Adrenal gland (tissue), 5 donors: ENCODE data around the gene TYRO3.
"Not testable (repeated sequence)": the region's sequence is repeated elsewhere in the genome, so short reads cannot be mapped to it uniquely, and the experiment has no call there.

Source experiments
- POLR2A ChIP-seq, 2 donors: fragments of 450-650 bp; IDR thresholded peaks; one replicate each; pipeline ENCODE4 v1.6.1; 2017; ENCODE audit warnings: antibody characterized with exemption in 2 of 2, mild to moderate bottlenecking in 2 of 2, moderate library complexity in 1 of 2
- TF ChIP-seq, protein P1 (sequence below), 6 experiments: fragments of 450-650 bp in 4 of 6; fragments of 200-600 bp in 2 of 6; sonication (generic) in 1 of 6; IDR thresholded peaks; 1 replicate in 5 of 6; 2 replicates in 1 of 6; pipeline versions ENCODE4 v1.5.1 to v1.8.0; 2016 to 2021; ENCODE audit warnings: antibody characterized with exemption in 6 of 6, mild to moderate bottlenecking in 2 of 6, moderate library complexity in 1 of 6
- donor health status: DM: no; HTN: no; CAD: no.

DNA sequence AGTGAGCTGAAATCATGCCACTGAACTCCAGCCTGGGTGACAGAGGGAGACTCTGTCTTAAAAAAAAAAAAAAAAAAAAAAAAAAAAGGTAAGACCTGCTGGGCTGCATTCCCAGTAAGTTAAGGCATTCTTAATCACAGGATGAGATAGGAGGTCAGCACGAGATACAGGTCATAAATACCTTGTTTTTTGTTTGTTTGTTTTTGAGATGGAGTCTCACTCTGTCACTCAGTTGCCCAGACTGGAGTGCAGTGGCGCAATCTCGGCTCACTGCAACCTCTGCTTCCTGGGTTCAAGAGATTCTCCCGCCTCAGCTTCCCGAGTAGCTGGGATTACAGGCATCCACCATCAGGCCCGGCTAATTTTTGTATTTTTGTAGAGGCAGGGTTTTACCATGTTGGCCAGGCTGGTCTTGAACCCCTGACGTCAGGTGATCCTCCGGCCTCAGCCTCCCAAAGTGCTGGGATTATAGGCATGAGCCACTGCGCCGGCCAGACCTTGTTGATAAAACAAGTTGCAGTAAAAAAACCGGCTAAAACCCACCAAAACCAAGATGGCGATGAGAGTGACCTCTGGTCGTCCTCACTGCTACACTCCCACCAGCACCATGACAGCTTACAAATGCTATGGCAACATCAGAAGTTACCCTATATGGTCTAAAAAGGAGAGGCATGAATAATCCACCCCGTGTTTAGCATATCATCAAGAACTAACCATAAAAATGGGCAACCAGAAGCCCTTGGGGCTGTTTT lies 27.7 kb downstream of the TYRO3 start:
- TF ChIP-seq, protein P1, sequence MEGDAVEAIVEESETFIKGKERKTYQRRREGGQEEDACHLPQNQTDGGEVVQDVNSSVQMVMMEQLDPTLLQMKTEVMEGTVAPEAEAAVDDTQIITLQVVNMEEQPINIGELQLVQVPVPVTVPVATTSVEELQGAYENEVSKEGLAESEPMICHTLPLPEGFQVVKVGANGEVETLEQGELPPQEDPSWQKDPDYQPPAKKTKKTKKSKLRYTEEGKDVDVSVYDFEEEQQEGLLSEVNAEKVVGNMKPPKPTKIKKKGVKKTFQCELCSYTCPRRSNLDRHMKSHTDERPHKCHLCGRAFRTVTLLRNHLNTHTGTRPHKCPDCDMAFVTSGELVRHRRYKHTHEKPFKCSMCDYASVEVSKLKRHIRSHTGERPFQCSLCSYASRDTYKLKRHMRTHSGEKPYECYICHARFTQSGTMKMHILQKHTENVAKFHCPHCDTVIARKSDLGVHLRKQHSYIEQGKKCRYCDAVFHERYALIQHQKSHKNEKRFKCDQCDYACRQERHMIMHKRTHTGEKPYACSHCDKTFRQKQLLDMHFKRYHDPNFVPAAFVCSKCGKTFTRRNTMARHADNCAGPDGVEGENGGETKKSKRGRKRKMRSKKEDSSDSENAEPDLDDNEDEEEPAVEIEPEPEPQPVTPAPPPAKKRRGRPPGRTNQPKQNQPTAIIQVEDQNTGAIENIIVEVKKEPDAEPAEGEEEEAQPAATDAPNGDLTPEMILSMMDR (IDR thresholded peaks at IDR 0.05), result not testable (repeated sequence)
- TF ChIP-seq POLR2A (IDR thresholded peaks at IDR 0.05), result not testable (repeated sequence)
